HG03159 (cell line): ENCODE results near the gene ITPR1.

Source experiments
- ATAC-seq: cut with Tn5 transposase; IDR thresholded peaks from one replicate; pipeline ENCODE4 v1.9.1; 2021; ENCODE audit warnings: mild to moderate bottlenecking, moderate library complexity; ENCODE audit not compliant: unreplicated experiment

Gene ITPR1

GRCh38 chr3:4478261-4478660 lies 14.9 kb upstream of the ITPR1 start:
- no peak for ATAC-seq

- no peak for ATAC-seq
Measured at GRCh38 chr3:4491855-4492207, 1.3 kb upstream of the ITPR1 start.

GRCh38 chr3:4492208-4493013 lies 737 bp upstream of the ITPR1 start:
- no peak for ATAC-seq

GRCh38 chr3:4493941-4494894 lies 1.1 kb downstream of the ITPR1 start:
- no peak for ATAC-seq

DNA sequence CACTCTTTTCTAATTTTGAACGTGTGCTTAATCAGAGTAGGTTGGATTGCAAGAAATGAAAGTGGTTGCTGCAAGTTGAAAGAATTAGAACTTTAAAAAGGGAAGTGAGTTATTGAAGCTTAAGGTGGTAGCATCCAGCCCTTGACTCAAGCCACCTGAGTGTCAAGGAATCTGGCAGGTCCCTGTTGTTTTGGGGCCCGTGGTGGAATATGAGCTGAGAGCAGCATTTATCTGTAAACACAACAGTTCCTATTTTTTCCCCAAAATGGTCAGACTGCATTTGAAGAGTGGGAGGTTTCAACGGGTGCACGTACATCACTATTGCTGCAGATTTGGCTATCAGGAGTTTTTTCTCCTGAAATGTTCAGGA lies 1.7 kb downstream of the ITPR1 start:
- peak; percentile 26 for ATAC-seq

GRCh38 chr3:4495294-4496086 lies 2.3 kb downstream of the ITPR1 start:
- no peak for ATAC-seq

GRCh38 chr3:4496087-4496452 lies 2.9 kb downstream of the ITPR1 start:
- no peak for ATAC-seq

- ATAC-seq: no peak
Measured at GRCh38 chr3:4497005-4497692, 4.0 kb downstream of the ITPR1 start.

DNA sequence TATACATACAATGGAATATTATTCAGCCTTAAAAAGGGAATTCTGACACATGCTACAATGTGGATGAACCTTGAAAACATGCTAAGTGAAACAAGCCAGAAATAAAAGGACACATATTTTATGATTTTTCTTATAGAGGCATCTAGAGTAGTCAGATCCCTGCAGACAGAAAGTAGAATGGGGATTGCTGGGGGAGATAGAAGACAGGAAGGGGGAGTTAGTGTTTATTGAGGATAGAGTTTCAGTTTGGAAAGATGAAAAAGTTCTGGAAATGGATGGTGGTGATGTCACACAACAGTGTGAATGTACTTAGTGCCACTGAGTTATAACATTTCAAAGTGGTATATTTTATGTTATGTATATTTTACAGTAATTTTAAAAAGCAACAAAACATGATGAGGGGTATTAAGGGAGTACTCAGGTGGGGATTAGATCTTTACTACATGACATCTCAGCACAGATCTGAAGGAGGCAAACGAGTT lies 4.7 kb downstream of the ITPR1 start:
- no peak for ATAC-seq

DNA sequence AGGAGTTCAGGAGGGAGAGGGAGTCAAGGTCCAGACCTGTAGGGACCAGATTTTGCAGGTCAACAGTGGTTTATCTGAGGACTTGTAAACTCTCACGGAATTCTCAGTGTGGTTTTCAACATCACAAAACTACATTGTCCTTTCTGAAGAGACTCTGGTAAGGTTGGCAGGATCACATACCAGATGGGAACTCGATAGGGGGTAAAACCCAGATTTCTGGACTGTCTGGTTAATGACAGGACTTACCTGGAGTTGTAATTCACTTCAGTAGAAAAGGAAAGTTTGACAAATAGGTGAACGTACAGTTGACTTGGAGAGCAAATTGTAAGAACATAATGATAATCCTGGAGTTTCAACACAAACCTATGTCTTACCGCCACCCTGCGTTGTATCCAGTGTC lies 5.3 kb downstream of the ITPR1 start:
- ATAC-seq: no peak

DNA sequence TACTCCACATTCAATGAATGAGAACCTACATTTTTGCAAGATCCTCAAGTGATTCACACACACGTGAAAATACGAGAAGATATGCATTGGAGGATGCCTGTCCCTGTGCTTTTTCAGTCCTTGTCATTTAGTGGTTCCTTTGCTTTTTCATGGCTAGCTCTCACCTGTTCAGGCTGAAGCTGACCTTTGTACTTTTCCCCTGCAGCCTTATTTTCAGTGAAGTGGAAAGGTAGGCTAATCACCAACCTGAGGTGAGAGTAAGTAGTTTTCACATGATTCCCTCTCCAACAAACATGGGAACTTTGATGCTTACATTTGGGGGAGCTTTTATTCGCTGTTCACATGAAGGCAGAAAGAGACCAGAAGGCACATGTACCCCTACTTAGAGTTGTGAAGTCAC lies 8.3 kb downstream of the ITPR1 start:
- ATAC-seq: no peak

- no peak for ATAC-seq
Measured at GRCh38 chr3:4501927-4502326, 8.8 kb downstream of the ITPR1 start.

DNA sequence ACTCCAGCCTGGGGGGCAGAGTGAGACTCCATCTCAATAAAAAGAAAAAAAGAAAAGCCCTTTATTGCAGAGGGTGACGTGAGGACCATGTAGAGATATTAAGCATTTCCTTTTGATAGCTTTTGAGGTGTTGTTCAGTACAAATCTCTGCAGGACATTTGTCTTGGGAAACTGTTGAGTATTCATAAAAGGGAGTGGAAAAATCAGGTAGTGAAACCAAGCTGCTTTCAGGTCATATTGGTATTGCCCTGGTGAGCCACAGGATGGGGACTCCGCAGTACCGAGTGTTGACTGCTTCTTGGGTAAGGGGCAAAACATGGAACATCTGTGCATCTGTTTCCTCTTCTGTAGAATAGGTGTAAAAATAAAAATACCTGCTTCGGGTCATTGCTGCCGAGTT lies 9.9 kb downstream of the ITPR1 start:
- ATAC-seq: peak; percentile 64

DNA sequence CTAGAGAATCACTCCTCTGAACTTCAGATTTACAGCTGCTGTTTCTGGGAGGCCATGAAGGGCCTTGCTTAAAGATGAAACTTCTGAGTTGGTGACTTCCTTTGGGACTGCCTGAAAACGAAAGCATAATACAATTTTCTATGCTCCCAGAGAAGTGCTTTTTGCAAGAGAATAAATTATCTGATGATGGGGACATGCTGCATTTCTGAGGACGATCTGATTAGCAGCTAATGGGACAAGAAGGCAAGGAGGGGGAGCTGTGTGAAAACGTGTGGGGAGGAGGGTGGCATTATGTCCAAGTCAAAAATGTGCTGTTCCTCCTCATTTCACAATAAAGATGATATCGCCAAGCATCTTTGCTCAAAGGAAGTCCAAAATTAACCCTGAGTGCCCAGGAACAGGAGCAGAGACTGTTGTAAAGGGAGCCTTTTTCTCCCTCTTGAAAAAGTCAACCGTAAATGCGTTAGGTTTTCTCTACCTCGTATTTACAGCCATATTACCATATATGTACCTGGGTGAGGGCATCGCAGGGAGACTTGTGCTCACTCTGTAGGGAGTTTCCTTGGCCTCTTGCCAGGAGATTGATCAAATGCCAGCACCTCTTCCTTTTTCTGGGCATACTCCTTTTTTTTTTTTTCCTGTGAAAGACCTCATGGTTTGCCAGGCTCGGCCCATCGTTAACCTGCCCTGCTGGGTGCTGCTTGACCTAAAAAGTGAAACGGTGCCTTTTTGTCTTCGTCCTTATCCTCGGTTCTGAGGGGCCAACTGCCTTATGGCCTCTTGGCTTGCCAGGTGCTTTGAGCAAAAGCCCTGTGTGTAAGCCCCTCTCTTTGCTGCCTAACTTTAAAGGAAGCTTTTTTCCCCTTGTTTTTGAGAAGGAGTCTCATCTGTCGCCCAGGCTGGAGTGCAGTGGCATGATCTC lies 11.5 kb downstream of the ITPR1 start:
- ATAC-seq: no peak

DNA sequence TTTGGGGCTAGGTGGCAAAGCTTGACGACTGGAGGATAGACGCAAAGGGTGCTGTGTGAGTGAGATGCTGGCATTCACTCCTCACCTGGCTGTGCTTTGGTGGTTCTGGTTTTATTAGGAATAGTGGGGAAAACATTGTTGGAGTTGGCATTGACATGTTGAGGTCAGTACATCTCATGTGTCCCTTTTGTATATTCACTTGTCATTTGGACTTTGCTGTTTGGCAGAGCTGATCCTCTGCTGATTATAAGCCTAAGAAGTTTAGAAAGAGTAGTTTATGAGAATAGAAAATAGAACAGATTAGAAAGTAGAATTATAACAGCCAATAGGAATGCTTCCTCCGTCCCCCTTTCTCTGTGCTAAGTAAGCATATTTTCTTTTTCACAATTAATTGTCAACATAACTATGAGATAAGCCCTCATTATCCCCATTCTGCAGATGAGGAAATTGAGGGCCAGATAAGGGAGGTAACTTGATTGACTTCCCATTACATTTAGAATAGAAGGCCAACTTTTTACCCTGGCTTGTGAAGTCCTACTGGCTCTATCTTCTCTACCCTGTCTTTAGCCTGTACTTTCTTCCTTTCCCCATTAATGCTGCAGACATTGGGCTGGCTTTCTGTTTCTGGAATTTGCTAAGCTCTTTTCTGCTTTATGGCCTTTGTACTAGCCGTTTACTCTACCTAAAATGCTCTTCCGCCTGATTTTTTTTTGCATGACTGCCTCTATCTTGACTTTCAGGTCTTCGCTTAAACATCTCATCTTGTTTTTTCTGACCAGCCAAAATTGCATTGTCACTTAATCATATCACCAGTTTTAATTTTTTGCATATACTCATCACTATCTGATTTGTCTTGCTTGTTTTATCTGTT lies 12.8 kb downstream of the ITPR1 start:
- ATAC-seq: no peak

GRCh38 chr3:4506559-4507023 lies 13.4 kb downstream of the ITPR1 start:
- ATAC-seq: no peak

DNA sequence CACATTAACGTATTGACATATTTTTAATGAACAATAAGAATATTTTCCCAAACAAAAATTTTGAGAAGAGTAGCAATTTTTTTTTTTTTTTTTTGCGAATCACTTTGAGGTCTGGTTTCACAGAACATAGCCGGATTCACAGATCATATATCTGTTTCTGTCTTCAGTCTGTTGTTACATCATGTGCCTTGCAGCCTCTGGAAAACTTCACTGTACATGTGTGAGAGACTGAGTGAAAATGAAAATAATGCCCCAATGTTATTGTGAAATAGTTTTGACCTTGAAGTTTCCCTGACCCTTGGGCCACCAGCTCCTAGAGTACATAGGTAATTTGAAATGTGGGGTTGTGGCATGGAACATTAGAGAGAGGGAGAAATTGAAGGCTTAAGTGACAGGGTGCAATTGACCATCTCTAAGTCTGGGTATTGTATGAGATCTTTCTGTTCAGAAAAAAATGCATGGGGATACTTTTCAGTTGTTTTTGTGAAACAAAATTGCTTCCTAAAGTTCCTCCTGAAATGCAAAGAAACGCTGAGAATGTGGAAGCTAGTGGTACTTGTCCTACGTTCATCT lies 14.0 kb downstream of the ITPR1 start:
- no peak for ATAC-seq
